Hematopoietic multipotent progenitor cell treated with erythropoietin and hydrocortisone succinate and interleukin-3 and kit ligand, for 8 days (in vitro differentiated cells): Measurements from ENCODE around the gene SKAP1.
"Not testable (repeated sequence)": the region's sequence is repeated elsewhere in the genome, so short reads cannot be mapped to it uniquely, and the experiment has no call there.

Experiments
- DNase-seq: peaks from one replicate; pipeline ENCODE4 v3.0.0-alpha.2; 2015

Gene SKAP1

GRCh38 chr17:48444516-48445247 lies 14.7 kb upstream of the SKAP1 start:
- DNase-seq, result peak; percentile 42

GRCh38 chr17:48443712-48444111 lies 13.7 kb upstream of the SKAP1 start:
- no peak for DNase-seq

GRCh38 chr17:48442819-48443218 lies 12.8 kb upstream of the SKAP1 start:
- DNase-seq, result peak; percentile 77

- no peak for DNase-seq
Measured at GRCh38 chr17:48441862-48442261, 11.8 kb upstream of the SKAP1 start.

- peak; percentile 56 for DNase-seq
Measured at GRCh38 chr17:48441231-48441711, 11.3 kb upstream of the SKAP1 start.

- DNase-seq, result no peak
Measured at GRCh38 chr17:48440669-48441068, 10.7 kb upstream of the SKAP1 start.

GRCh38 chr17:48439875-48440505 lies 10.0 kb upstream of the SKAP1 start:
- peak; percentile 67 for DNase-seq

GRCh38 chr17:48439110-48439850 lies 9.3 kb upstream of the SKAP1 start:
- peak; percentile 68 for DNase-seq

- DNase-seq, result peak; percentile 67
Measured at GRCh38 chr17:48438516-48439061, 8.6 kb upstream of the SKAP1 start.

- no peak for DNase-seq
Measured at GRCh38 chr17:48433896-48434295, 3.9 kb upstream of the SKAP1 start.

- peak; percentile 11 for DNase-seq
Measured at GRCh38 chr17:48432820-48433775, 3.1 kb upstream of the SKAP1 start.

- DNase-seq, result peak; percentile 49
Measured at GRCh38 chr17:48429156-48429555, 858 bp downstream of the SKAP1 start.

- DNase-seq, result peak; percentile 79
Measured at GRCh38 chr17:48427598-48427997, 2.4 kb downstream of the SKAP1 start.

GRCh38 chr17:48426761-48427500 lies 3.1 kb downstream of the SKAP1 start:
- no peak for DNase-seq

GRCh38 chr17:48426019-48426665 lies 3.9 kb downstream of the SKAP1 start:
- peak; percentile 63 for DNase-seq

- DNase-seq, result not testable (repeated sequence)
Measured at GRCh38 chr17:48422060-48422459, 8.0 kb downstream of the SKAP1 start.

GRCh38 chr17:48420823-48421222 lies 9.2 kb downstream of the SKAP1 start:
- no peak for DNase-seq

- DNase-seq, result no peak
Measured at GRCh38 chr17:48416971-48417370, 13.0 kb downstream of the SKAP1 start.

- no peak for DNase-seq
Measured at GRCh38 chr17:48413613-48414405, 16.2 kb downstream of the SKAP1 start.

GRCh38 chr17:48412841-48413240 lies 17.2 kb downstream of the SKAP1 start:
- DNase-seq, result no peak
